GM12872 (cell line): ENCODE results near the gene SOBP.

Source experiments
- TF ChIP-seq, protein P1 (sequence below): IDR thresholded peaks from 3 replicates; pipeline ENCODE4 v1.5.1; 2011; ENCODE audit warnings: low read depth, mild to moderate bottlenecking, low read length, moderate library complexity; ENCODE audit not compliant: insufficient read depth

The SOBP gene

DNA sequence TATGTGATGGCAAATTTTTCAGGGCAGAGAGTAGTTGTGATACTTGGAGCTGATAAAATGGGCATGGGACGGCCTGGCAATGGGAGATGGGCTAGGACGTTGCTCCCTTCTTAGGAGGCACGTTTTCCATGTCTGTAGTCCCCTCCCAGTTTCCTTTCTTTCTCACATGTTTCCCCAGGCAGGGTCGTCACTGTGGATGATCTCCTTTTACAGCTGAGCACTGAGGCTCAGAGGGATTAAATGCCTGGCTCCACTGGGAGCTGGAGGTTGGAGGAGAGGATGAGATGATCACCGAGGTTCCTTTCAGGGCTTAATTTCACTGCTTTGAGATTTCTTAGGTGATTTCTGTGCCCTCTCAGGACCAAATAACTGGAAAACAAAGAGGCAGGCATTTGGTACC, 136.7 kb downstream of the SOBP start:
- TF ChIP-seq, protein P1, sequence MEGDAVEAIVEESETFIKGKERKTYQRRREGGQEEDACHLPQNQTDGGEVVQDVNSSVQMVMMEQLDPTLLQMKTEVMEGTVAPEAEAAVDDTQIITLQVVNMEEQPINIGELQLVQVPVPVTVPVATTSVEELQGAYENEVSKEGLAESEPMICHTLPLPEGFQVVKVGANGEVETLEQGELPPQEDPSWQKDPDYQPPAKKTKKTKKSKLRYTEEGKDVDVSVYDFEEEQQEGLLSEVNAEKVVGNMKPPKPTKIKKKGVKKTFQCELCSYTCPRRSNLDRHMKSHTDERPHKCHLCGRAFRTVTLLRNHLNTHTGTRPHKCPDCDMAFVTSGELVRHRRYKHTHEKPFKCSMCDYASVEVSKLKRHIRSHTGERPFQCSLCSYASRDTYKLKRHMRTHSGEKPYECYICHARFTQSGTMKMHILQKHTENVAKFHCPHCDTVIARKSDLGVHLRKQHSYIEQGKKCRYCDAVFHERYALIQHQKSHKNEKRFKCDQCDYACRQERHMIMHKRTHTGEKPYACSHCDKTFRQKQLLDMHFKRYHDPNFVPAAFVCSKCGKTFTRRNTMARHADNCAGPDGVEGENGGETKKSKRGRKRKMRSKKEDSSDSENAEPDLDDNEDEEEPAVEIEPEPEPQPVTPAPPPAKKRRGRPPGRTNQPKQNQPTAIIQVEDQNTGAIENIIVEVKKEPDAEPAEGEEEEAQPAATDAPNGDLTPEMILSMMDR = no peak

DNA sequence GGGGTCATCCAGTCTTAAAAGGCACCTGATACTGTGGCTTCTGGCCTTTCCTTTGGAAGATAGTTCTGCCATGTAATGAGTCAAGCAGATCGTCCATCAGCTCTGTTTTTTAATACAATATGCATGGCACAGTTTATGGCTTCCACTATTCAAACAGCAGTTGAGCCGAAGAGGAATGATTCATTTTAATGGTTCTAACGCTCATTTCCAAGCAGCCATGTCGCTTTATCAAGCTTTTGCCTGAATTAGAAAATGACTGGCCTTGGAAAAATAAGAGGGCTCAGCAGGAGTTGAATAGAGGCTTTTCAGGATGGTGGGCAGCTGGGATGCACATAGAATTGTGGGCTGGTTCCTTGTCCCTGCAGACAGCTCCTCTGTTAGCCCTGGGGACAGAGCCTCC, 138.1 kb downstream of the SOBP start:
- TF ChIP-seq, protein P1 = no peak

DNA sequence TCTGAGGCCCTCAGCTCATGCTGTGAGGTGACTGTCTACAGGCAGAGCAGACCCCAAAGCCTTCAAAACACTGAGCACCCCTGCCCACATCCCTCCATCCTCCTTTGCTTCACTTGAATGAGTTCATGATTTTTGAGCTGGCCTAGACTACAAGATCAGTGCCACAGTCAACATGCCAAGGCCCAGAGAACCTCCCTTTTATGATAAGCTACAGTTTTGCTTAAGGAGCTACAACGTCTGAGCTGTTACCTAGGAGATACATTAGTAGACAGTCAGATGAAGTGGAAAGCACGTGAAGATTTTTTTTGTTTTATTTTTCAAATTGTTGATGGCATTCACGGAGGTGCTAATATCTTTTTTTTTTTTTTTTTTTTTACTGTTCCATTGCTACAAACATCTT, 139.0 kb downstream of the SOBP start:
- TF ChIP-seq, protein P1 = no peak

DNA sequence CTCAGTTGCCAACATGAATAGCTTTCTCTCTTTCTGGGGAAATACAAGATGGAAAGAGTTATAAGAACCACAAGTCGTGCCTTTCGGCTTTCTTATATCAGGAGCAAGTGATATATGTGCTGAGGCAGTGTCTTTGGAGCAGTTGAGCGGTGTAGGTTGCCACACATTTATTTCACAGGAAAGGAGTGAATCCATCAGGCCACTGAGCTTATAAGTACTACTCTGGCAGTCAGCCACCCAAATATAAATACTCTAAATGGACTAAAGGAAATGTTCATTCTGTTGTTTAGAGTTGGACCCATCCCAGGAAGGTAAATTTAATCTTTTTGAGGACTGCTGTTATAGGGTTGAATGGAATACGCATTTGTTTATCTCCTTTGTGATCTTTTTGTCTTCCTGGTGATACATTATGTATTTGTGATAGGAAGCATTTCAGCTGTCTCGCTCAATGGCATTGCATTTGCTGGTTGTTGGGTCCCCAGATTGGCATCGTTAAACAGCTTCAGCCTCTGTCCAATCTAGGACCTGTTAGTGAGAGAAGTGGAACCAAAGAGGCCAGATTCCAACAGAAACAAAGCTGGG, 139.7 kb downstream of the SOBP start:
- TF ChIP-seq, protein P1 = no peak

DNA sequence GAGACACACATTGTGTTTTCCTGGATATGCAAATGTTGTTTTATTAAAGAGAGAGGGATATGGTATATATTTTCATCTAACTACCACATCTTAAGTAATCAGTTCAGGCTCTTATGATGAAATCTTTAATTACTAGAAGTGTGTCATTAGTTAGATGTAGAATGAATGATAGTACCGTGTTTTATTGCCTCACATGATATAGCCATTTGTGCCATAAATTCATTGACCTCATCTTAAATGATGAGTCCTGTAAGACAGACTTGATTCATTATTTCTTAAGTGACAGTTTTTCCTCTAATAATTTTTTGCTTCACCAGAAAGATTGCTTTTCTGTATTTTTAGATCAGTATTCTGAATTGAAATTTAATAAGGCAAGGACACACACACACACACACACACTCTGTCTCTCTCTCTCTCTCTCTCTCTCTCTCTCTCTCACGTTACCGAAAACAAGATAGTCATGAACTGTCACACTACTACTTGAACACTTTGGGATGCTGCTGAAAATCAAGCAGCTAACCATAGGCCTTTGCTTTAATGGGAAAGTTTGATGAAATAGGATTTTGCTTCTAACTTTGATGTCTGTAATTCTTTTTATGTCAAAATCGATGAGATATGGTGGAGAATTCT, 140.5 kb downstream of the SOBP start:
- TF ChIP-seq, protein P1 = no peak

DNA sequence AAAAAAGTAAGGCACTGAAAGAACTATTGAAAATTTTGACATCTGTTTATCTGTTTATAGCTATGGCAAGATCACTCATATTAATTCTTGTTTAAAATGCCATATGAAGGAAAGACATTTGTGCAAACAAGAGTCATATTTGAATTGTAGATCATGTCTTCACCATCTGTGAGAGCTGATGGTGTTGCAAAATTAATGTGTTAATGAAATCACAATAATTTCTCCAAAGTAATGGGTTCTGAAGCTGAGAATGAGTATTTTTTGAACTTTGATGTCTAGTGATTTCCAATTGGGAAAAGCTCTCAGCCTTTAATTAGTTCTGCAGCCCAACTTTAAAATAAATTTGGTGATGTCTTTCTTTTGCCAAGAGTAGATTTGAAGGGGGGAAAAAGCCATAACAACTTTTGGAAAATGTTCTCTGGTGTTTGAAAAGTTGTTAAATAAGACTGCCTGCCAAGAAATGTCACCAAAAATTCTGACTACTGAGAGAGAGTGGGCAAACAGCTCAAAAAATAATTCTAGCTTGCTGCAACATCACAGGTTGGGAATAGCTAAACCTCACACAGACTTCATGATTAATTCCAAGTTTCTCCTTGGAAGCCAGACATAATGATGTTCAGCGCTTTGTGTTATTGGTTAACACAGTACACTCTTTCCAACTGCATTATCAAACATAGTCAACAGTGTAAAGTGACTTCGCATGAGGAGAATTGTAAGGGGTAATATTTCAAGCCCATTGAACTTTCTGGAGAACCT, 142.6 kb downstream of the SOBP start:
- TF ChIP-seq, protein P1 = no peak

DNA sequence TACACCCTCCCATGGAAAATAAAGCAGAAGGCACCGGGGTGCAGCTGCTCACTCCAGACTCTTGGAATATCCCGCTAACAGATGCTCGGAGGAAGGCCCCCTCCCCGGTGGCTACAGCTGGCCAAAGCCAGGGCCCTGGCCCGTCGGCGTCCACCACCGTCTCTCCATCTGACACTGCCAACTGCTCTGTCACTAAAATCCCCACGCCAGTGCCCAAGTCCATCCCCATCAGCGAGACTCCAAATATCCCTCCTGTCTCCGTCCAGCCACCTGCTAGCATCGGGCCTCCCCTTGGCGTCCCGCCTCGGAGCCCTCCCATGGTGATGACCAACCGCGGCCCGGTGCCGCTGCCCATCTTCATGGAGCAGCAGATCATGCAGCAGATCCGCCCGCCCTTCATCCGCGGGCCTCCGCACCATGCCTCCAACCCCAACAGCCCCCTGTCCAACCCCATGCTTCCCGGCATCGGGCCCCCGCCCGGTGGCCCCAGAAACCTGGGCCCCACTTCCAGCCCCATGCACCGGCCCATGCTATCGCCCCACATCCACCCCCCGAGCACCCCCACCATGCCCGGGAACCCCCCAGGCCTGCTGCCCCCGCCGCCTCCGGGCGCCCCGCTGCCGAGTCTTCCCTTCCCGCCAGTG, 143.9 kb downstream of the SOBP start:
- TF ChIP-seq, protein P1 = no peak
